GM13977 (cell line): ENCODE measurements around the gene LMF2.

Experiments
- DNase-seq: peaks from one replicate; pipeline ENCODE4 v3.0.0; 2012; ENCODE audit warnings: low spot score
- CTCF ChIP-seq: IDR thresholded peaks from 2 replicates; pipeline ENCODE4 v1.5.1; 2012; ENCODE audit warnings: mild to moderate bottlenecking, control low read depth; ENCODE audit not compliant: insufficient read depth; ENCODE audit errors: extremely low read depth, missing control alignments
- in situ Hi-C: fragments of 300-500 bp; cut with MboI; formaldehyde crosslinking; loops from one replicate; pipeline ENCODE4 v1.12.0; 2022; ENCODE audit warnings: low sequenced_read_pairs, low pct_unique_long_range_greater_than_20kb, mixed read lengths, inconsistent platforms; ENCODE audit not compliant: unreplicated experiment

LMF2 gene

GRCh38 chr22:50474710-50475651, 32.5 kb downstream of the LMF2 start, which contains the start of gene SBF1:
TSS of gene SBF1 (minus strand) at chr22:50475035. CDS start at chr22:50474840, 195 bp downstream.
- DNase-seq = peak; percentile 100
- in situ Hi-C loops = no loop called here
- no peak for TF ChIP-seq CTCF

GRCh38 chr22:50473855-50474671, 33.4 kb downstream of the LMF2 start:
- in situ Hi-C loops = no loop called here
- no peak for DNase-seq
- TF ChIP-seq CTCF = no peak

- TF ChIP-seq CTCF = peak; percentile 62
- DNase-seq = no peak
- in situ Hi-C loops = no loop called here
Measured at GRCh38 chr22:50473088-50473487, 34.4 kb downstream of the LMF2 start.

- no peak for TF ChIP-seq CTCF
- DNase-seq = no peak
- in situ Hi-C loops = no loop called here
Measured at GRCh38 chr22:50471962-50472361, 35.5 kb downstream of the LMF2 start.

- in situ Hi-C loops = no loop called here
- TF ChIP-seq CTCF = no peak
- DNase-seq = no peak
Measured at GRCh38 chr22:50471197-50471847, 36.2 kb downstream of the LMF2 start.

GRCh38 chr22:50470491-50470890, 37.0 kb downstream of the LMF2 start:
- no peak for TF ChIP-seq CTCF
- no peak for DNase-seq
- in situ Hi-C loops = no loop called here
